Thyroid gland (tissue), 4 donors: ENCODE results near the gene TBC1D2B.

Source experiments
- POLR2A ChIP-seq, 2 donors: fragments of 450-650 bp; IDR thresholded peaks; one replicate each; pipeline ENCODE4 v1.6.1; 2017; ENCODE audit warnings: antibody characterized with exemption in 2 of 2, mild to moderate bottlenecking in 2 of 2, moderate library complexity in 1 of 2
- TF ChIP-seq, protein P1 (sequence below), 6 experiments: fragments of 200-600 bp in 3 of 6; fragments of 450-650 bp in 3 of 6; sonication (generic) in 3 of 6; IDR thresholded peaks; one replicate each; pipeline ENCODE4 v1.5.1; 2016 to 2019; ENCODE audit warnings: antibody characterized with exemption in 6 of 6, mild to moderate bottlenecking in 2 of 6, inconsistent platforms in 1 of 6, moderate library complexity in 1 of 6

DNA sequence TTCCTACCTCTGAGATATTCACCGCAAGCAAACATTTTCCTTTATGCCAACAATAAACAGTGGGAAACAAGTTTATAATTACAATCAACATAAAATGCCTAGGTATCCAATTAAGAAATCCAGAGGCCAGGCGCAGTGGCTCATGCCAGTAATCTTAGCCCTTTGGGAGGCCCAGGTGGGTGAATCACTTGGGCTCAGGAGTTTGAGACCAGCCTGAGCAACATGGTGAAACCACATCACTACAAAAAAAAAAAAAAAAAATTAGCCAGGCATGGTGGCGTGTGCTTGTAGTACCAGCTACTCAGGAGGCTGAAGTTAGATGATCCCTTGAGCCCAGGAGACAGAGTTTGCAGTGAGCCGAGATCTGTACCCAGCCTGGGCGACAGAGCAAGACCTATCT, 17.3 kb downstream of the TBC1D2B start:
- TF ChIP-seq, protein P1, sequence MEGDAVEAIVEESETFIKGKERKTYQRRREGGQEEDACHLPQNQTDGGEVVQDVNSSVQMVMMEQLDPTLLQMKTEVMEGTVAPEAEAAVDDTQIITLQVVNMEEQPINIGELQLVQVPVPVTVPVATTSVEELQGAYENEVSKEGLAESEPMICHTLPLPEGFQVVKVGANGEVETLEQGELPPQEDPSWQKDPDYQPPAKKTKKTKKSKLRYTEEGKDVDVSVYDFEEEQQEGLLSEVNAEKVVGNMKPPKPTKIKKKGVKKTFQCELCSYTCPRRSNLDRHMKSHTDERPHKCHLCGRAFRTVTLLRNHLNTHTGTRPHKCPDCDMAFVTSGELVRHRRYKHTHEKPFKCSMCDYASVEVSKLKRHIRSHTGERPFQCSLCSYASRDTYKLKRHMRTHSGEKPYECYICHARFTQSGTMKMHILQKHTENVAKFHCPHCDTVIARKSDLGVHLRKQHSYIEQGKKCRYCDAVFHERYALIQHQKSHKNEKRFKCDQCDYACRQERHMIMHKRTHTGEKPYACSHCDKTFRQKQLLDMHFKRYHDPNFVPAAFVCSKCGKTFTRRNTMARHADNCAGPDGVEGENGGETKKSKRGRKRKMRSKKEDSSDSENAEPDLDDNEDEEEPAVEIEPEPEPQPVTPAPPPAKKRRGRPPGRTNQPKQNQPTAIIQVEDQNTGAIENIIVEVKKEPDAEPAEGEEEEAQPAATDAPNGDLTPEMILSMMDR (IDR thresholded peaks at IDR 0.05) = no peak
- TF ChIP-seq POLR2A (IDR thresholded peaks at IDR 0.05) = no peak
